ENCODE results near the gene ATXN1.

ATXN1 gene

GRCh38 chr6:16296061-16296670 is 465.1 kb downstream of the ATXN1 start:
- Histone ChIP-seq H3K4me3 (ENCODE audit: low read depth in 1 of 2, low read length in 2 of 2) (no peak overlapping the region), H3K9me3 (ENCODE audit: low read length) (no peaks in the 10 kb centered on the region), H3K9ac (ENCODE audit: low read length) (no peak overlapping the region), H3K27me3 (ENCODE audit: control insufficient read depth in 1 of 2, insufficient read depth in 2 of 2, low read length in 2 of 2) (no peaks in the 10 kb centered on the region), H3K4me1 (ENCODE audit: insufficient read depth, low read length) (no peaks in the 10 kb centered on the region), H3K36me3 (ENCODE audit: insufficient read depth, low read length) (no peaks in the 10 kb centered on the region), H3K27ac (ENCODE audit: low read depth, low read length) (no peak overlapping the region)

- no peaks in the 10 kb centered on the region for H3K36me3 ChIP-seq (ENCODE audit: insufficient read depth, low read length)
- H3K27ac ChIP-seq (ENCODE audit: low read depth, low read length), result no peak overlapping the region
Observed at GRCh38 chr6:16295471-16295870, 465.8 kb downstream of the ATXN1 start.

GRCh38 chr6:16295060-16295459 is 466.2 kb downstream of the ATXN1 start:
- no peak overlapping the region for H3K27ac ChIP-seq (ENCODE audit: low read depth, low read length)
- no peak overlapping the region for H3K4me3 ChIP-seq (ENCODE audit: low read depth in 1 of 2, low read length in 2 of 2)
- H3K36me3 ChIP-seq (ENCODE audit: insufficient read depth, low read length), result no peaks in the 10 kb centered on the region
- H3K9me3 ChIP-seq (ENCODE audit: low read length), result no peaks in the 10 kb centered on the region
- H3K27me3 ChIP-seq (ENCODE audit: control insufficient read depth in 1 of 2, insufficient read depth in 2 of 2, low read length in 2 of 2), result no peaks in the 10 kb centered on the region
- H3K9ac ChIP-seq (ENCODE audit: low read length), result no peak overlapping the region
- no peaks in the 10 kb centered on the region for H3K4me1 ChIP-seq (ENCODE audit: insufficient read depth, low read length)

More at GRCh38 chr6:16295471-16295870, 465.8 kb downstream of the ATXN1 start:
- Histone ChIP-seq H3K9me3 (ENCODE audit: low read length) (no peaks in the 10 kb centered on the region), H3K4me1 (ENCODE audit: insufficient read depth, low read length) (no peaks in the 10 kb centered on the region), H3K9ac (ENCODE audit: low read length) (no peak overlapping the region), H3K27me3 (ENCODE audit: control insufficient read depth in 1 of 2, insufficient read depth in 2 of 2, low read length in 2 of 2) (no peaks in the 10 kb centered on the region), H3K4me3 (ENCODE audit: low read depth in 1 of 2, low read length in 2 of 2) (no peak overlapping the region)

- no peaks in the 10 kb centered on the region for H3K27me3 ChIP-seq (ENCODE audit: control insufficient read depth in 1 of 2, insufficient read depth in 2 of 2, low read length in 2 of 2)
- no peak overlapping the region for H3K27ac ChIP-seq (ENCODE audit: low read depth, low read length)
- H3K4me1 ChIP-seq (ENCODE audit: insufficient read depth, low read length), result no peaks in the 10 kb centered on the region
- H3K9me3 ChIP-seq (ENCODE audit: low read length), result no peaks in the 10 kb centered on the region
- no peaks in the 10 kb centered on the region for H3K36me3 ChIP-seq (ENCODE audit: insufficient read depth, low read length)
- H3K9ac ChIP-seq (ENCODE audit: low read length), result no peak overlapping the region
- H3K4me3 ChIP-seq (ENCODE audit: low read depth in 1 of 2, low read length in 2 of 2), result no peak overlapping the region
Observed at GRCh38 chr6:16294371-16294770, 466.9 kb downstream of the ATXN1 start.

- H3K4me1 ChIP-seq (ENCODE audit: insufficient read depth, low read length), result no peaks in the 10 kb centered on the region
- no peaks in the 10 kb centered on the region for H3K27me3 ChIP-seq (ENCODE audit: control insufficient read depth in 1 of 2, insufficient read depth in 2 of 2, low read length in 2 of 2)
- H3K9ac ChIP-seq (ENCODE audit: low read length), result no peak overlapping the region
- no peak overlapping the region for H3K4me3 ChIP-seq (ENCODE audit: low read depth in 1 of 2, low read length in 2 of 2)
- H3K27ac ChIP-seq (ENCODE audit: low read depth, low read length), result no peak overlapping the region
- no peaks in the 10 kb centered on the region for H3K9me3 ChIP-seq (ENCODE audit: low read length)
- no peaks in the 10 kb centered on the region for H3K36me3 ChIP-seq (ENCODE audit: insufficient read depth, low read length)
Observed at GRCh38 chr6:16292942-16293341, 468.3 kb downstream of the ATXN1 start.

- Histone ChIP-seq H3K9me3 (ENCODE audit: low read length) (no peaks in the 10 kb centered on the region), H3K36me3 (ENCODE audit: insufficient read depth, low read length) (no peaks in the 10 kb centered on the region), H3K9ac (ENCODE audit: low read length) (no peak overlapping the region), H3K27me3 (ENCODE audit: control insufficient read depth in 1 of 2, insufficient read depth in 2 of 2, low read length in 2 of 2) (no peaks in the 10 kb centered on the region), H3K4me1 (ENCODE audit: insufficient read depth, low read length) (no peaks in the 10 kb centered on the region), H3K4me3 (ENCODE audit: low read depth in 1 of 2, low read length in 2 of 2) (no peak overlapping the region), H3K27ac (ENCODE audit: low read depth, low read length) (no peak overlapping the region)
Observed at GRCh38 chr6:16292432-16292831, 468.8 kb downstream of the ATXN1 start.

GRCh38 chr6:16291739-16292138 is 469.5 kb downstream of the ATXN1 start:
- no peak overlapping the region for H3K9ac ChIP-seq (ENCODE audit: low read length)
- no peak overlapping the region for H3K4me3 ChIP-seq (ENCODE audit: low read depth in 1 of 2, low read length in 2 of 2)
- H3K4me1 ChIP-seq (ENCODE audit: insufficient read depth, low read length), result no peaks in the 10 kb centered on the region
- no peaks in the 10 kb centered on the region for H3K36me3 ChIP-seq (ENCODE audit: insufficient read depth, low read length)
- H3K27ac ChIP-seq (ENCODE audit: low read depth, low read length), result no peak overlapping the region
- no peaks in the 10 kb centered on the region for H3K9me3 ChIP-seq (ENCODE audit: low read length)
- no peaks in the 10 kb centered on the region for H3K27me3 ChIP-seq (ENCODE audit: control insufficient read depth in 1 of 2, insufficient read depth in 2 of 2, low read length in 2 of 2)

- Histone ChIP-seq H3K27me3 (ENCODE audit: control insufficient read depth in 1 of 2, insufficient read depth in 2 of 2, low read length in 2 of 2) (no peaks in the 10 kb centered on the region), H3K9me3 (ENCODE audit: low read length) (no peaks in the 10 kb centered on the region), H3K4me1 (ENCODE audit: insufficient read depth, low read length) (no peaks in the 10 kb centered on the region), H3K27ac (ENCODE audit: low read depth, low read length) (no peak overlapping the region), H3K36me3 (ENCODE audit: insufficient read depth, low read length) (no peaks in the 10 kb centered on the region), H3K9ac (ENCODE audit: low read length) (no peak overlapping the region), H3K4me3 (ENCODE audit: low read depth in 1 of 2, low read length in 2 of 2) (no peak overlapping the region)
Observed at GRCh38 chr6:16288163-16288562, 473.1 kb downstream of the ATXN1 start.

- Histone ChIP-seq H3K9ac (ENCODE audit: low read length) (no peak overlapping the region), H3K4me3 (ENCODE audit: low read depth in 1 of 2, low read length in 2 of 2) (no peak overlapping the region)
Observed at GRCh38 chr6:16286151-16286522, 475.1 kb downstream of the ATXN1 start.

GRCh38 chr6:16285467-16286150 is 475.7 kb downstream of the ATXN1 start:
- H3K9me3 ChIP-seq (ENCODE audit: low read length), result no peaks in the 10 kb centered on the region
- no peaks in the 10 kb centered on the region for H3K4me1 ChIP-seq (ENCODE audit: insufficient read depth, low read length)
- no peak overlapping the region for H3K27ac ChIP-seq (ENCODE audit: low read depth, low read length)
- no peaks in the 10 kb centered on the region for H3K27me3 ChIP-seq (ENCODE audit: control insufficient read depth in 1 of 2, insufficient read depth in 2 of 2, low read length in 2 of 2)
- H3K9ac ChIP-seq (ENCODE audit: low read length), result no peak overlapping the region
- H3K4me3 ChIP-seq (ENCODE audit: low read depth in 1 of 2, low read length in 2 of 2), result no peak overlapping the region
- H3K36me3 ChIP-seq (ENCODE audit: insufficient read depth, low read length), result no peaks in the 10 kb centered on the region

More at GRCh38 chr6:16286151-16286522, 475.1 kb downstream of the ATXN1 start:
- no peaks in the 10 kb centered on the region for H3K36me3 ChIP-seq (ENCODE audit: insufficient read depth, low read length)
- H3K4me1 ChIP-seq (ENCODE audit: insufficient read depth, low read length), result no peaks in the 10 kb centered on the region
- H3K9me3 ChIP-seq (ENCODE audit: low read length), result no peaks in the 10 kb centered on the region
- H3K27ac ChIP-seq (ENCODE audit: low read depth, low read length), result no peak overlapping the region
- H3K27me3 ChIP-seq (ENCODE audit: control insufficient read depth in 1 of 2, insufficient read depth in 2 of 2, low read length in 2 of 2), result no peaks in the 10 kb centered on the region

- Histone ChIP-seq H3K27ac (ENCODE audit: low read depth, low read length) (no peak overlapping the region), H3K4me1 (ENCODE audit: insufficient read depth, low read length) (no peaks in the 10 kb centered on the region), H3K9ac (ENCODE audit: low read length) (no peak overlapping the region), H3K4me3 (ENCODE audit: low read depth in 1 of 2, low read length in 2 of 2) (no peak overlapping the region), H3K36me3 (ENCODE audit: insufficient read depth, low read length) (no peaks in the 10 kb centered on the region), H3K27me3 (ENCODE audit: control insufficient read depth in 1 of 2, insufficient read depth in 2 of 2, low read length in 2 of 2) (no peaks in the 10 kb centered on the region), H3K9me3 (ENCODE audit: low read length) (no peaks in the 10 kb centered on the region)
Observed at GRCh38 chr6:16284472-16284871, 476.8 kb downstream of the ATXN1 start.

- Histone ChIP-seq H3K9me3 (ENCODE audit: low read length) (no peaks in the 10 kb centered on the region), H3K4me1 (ENCODE audit: insufficient read depth, low read length) (peaks cover 10% of the 10 kb centered on the region), H3K36me3 (ENCODE audit: insufficient read depth, low read length) (peaks cover 9% of the 10 kb centered on the region), H3K27me3 (ENCODE audit: control insufficient read depth in 1 of 2, insufficient read depth in 2 of 2, low read length in 2 of 2) (no peaks in the 10 kb centered on the region), H3K27ac (ENCODE audit: low read depth, low read length) (no peak overlapping the region), H3K9ac (ENCODE audit: low read length) (no peak overlapping the region), H3K4me3 (ENCODE audit: low read depth in 1 of 2, low read length in 2 of 2) (no peak overlapping the region)
Observed at GRCh38 chr6:16282370-16282769, 478.9 kb downstream of the ATXN1 start.
